ENCODE measurements around the gene RERE. TPM values are rescaled to one million over a fixed set of nuclear protein-coding genes. Genes with fewer than 3 reads are reported as not detected.

Gene RERE
- total RNA-seq, 1 donor: 55.0 TPM

DNA sequence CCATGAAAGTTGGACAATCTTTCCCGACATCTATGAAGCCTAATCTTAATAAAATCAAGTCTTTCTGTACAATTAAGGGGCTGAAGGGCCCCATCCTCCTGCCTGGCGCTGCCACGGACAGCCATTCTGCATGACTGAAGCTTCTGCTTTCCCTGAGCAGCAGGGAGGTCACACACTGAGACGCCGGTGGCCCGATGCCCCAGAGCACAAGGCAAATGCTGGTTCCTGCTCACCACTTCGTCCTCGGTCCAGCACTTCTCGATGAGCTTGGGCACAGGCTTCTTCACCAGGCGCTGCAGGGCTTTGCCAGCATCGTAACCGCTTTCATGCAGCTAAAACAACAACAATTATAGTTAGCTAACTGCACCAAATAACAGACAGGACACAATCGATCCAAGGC, 351.7 kb downstream of the RERE start:
- Histone ChIP-seq H3K4me2 (ENCODE audit: insufficient read depth, low read length) (no peak overlapping the region), H3K36me3 (ENCODE audit: insufficient read depth, low read length) (no peaks in the 10 kb centered on the region), H3K79me2 (ENCODE audit: insufficient read depth, low read length) (peaks cover 5% of the 10 kb centered on the region), H4K20me1 (ENCODE audit: insufficient read depth, low read length) (no peaks in the 10 kb centered on the region), H2AFZ (ENCODE audit: low read length) (no peak overlapping the region), H3K27ac (ENCODE audit: low read depth, low read length) (no peak overlapping the region), H3K27me3 (ENCODE audit: insufficient read depth, low read length) (no peaks in the 10 kb centered on the region), H3K4me3 (ENCODE audit: insufficient read depth, low read length) (no peak overlapping the region), H3K9me3 (ENCODE audit: low read depth, low read length) (no peaks in the 10 kb centered on the region), H3K4me1 (ENCODE audit: insufficient read depth, low read length) (peaks cover 12% of the 10 kb centered on the region)
- DNase-seq (ENCODE audit: insufficient read length, low spot score, missing footprints): no peak
- TF ChIP-seq, protein P1, sequence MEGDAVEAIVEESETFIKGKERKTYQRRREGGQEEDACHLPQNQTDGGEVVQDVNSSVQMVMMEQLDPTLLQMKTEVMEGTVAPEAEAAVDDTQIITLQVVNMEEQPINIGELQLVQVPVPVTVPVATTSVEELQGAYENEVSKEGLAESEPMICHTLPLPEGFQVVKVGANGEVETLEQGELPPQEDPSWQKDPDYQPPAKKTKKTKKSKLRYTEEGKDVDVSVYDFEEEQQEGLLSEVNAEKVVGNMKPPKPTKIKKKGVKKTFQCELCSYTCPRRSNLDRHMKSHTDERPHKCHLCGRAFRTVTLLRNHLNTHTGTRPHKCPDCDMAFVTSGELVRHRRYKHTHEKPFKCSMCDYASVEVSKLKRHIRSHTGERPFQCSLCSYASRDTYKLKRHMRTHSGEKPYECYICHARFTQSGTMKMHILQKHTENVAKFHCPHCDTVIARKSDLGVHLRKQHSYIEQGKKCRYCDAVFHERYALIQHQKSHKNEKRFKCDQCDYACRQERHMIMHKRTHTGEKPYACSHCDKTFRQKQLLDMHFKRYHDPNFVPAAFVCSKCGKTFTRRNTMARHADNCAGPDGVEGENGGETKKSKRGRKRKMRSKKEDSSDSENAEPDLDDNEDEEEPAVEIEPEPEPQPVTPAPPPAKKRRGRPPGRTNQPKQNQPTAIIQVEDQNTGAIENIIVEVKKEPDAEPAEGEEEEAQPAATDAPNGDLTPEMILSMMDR (IDR thresholded peaks at IDR 0.05; ENCODE audit: extremely low read depth, low read depth, low read length): no peak

DNA sequence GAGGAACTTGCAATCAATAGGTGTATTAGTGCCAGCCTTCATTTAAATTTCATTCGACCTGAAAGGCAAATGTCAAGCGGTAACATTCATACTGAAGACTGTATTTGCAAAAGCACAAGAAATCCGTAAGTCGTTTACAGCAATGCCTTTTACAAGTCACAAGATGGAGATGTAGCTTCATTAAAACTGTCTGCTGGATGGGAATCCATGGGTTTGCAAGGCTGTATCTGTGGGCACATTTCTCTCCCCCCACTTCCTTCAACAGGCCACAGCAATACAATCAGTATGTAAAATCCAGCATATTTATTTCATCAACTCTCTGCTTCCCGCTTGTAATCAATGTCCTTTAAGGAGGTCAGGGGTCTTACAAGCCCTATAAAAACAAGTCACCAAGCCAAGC, 352.4 kb downstream of the RERE start:
- Histone ChIP-seq H3K36me3 (ENCODE audit: insufficient read depth, low read length) (no peaks in the 10 kb centered on the region), H3K27me3 (ENCODE audit: insufficient read depth, low read length) (no peaks in the 10 kb centered on the region), H2AFZ (ENCODE audit: low read length) (no peak overlapping the region), H3K79me2 (ENCODE audit: insufficient read depth, low read length) (peaks cover 7% of the 10 kb centered on the region), H3K9me3 (ENCODE audit: low read depth, low read length) (no peaks in the 10 kb centered on the region), H3K27ac (ENCODE audit: low read depth, low read length) (no peak overlapping the region), H3K4me2 (ENCODE audit: insufficient read depth, low read length) (no peak overlapping the region), H4K20me1 (ENCODE audit: insufficient read depth, low read length) (no peaks in the 10 kb centered on the region), H3K4me3 (ENCODE audit: insufficient read depth, low read length) (no peak overlapping the region), H3K4me1 (ENCODE audit: insufficient read depth, low read length) (peaks cover 12% of the 10 kb centered on the region)
- DNase-seq (ENCODE audit: insufficient read length, low spot score, missing footprints): no peak
- TF ChIP-seq, protein P1 (IDR thresholded peaks at IDR 0.05; ENCODE audit: extremely low read depth, low read depth, low read length): no peak

- TF ChIP-seq, protein P1 (IDR thresholded peaks at IDR 0.05; ENCODE audit: extremely low read depth, low read depth, low read length): no peak
Observed at GRCh38 chr1:8464377-8464776, 353.1 kb downstream of the RERE start.

DNA sequence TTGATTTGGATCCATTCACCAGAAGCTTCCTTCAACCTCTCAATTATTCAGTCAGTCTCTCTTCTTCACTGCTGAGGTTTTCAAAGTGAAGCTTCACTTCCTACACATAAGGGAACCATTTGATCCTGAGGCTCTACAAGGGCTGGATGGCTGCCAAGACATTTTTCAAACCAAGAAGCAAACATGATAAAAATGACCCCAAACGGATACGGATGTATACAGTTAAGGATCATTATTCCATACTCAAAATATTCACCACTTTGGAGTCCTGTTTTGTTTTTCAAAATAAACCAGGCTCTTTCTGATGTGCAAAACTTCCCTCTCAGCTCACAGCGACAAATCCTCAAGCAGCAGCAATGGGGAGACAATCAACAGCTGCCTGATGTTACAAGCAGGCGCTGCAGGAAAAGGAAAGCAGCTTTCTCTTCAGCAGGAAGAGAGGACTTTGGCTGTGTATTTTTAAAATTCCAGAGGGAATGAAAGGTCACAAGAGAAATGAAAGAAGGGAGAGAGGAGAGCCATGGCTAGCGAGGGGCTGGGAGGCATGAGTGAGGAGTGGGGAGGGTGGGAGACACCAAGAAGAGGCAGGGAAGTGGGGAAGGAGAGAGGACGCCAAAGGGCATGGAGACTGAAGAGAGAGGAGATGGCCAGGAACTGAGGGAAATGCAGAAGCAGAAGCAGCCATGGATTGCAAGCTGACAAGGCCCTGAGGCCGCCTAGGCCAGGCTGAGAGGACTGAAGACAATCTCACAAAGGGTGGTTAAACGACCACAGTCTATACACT, 354.1 kb downstream of the RERE start:
- H3K36me3 ChIP-seq (ENCODE audit: insufficient read depth, low read length): no peaks in the 10 kb centered on the region
- TF ChIP-seq, protein P1 (IDR thresholded peaks at IDR 0.05; ENCODE audit: extremely low read depth, low read depth, low read length): no peak
- H3K4me3 ChIP-seq (ENCODE audit: insufficient read depth, low read length): peak overlapping the region; percentile 37
- H3K79me2 ChIP-seq (ENCODE audit: insufficient read depth, low read length): peaks cover 13% of the 10 kb centered on the region
- peak; percentile 84 for DNase-seq (ENCODE audit: insufficient read length, low spot score, missing footprints)
- no peaks in the 10 kb centered on the region for H4K20me1 ChIP-seq (ENCODE audit: insufficient read depth, low read length)
- peaks cover 12% of the 10 kb centered on the region for H3K4me1 ChIP-seq (ENCODE audit: insufficient read depth, low read length)
- peak overlapping the region; percentile 49 for H2AFZ ChIP-seq (ENCODE audit: low read length)
- H3K4me2 ChIP-seq (ENCODE audit: insufficient read depth, low read length): peak overlapping the region; percentile 63
- peak overlapping the region; percentile 62 for H3K27ac ChIP-seq (ENCODE audit: low read depth, low read length)
- H3K9me3 ChIP-seq (ENCODE audit: low read depth, low read length): no peaks in the 10 kb centered on the region
- H3K27me3 ChIP-seq (ENCODE audit: insufficient read depth, low read length): no peaks in the 10 kb centered on the region

More at GRCh38 chr1:8464377-8464776, 353.1 kb downstream of the RERE start:
- Histone ChIP-seq H4K20me1 (ENCODE audit: insufficient read depth, low read length) (no peaks in the 10 kb centered on the region), H3K9me3 (ENCODE audit: low read depth, low read length) (no peaks in the 10 kb centered on the region), H3K79me2 (ENCODE audit: insufficient read depth, low read length) (peaks cover 9% of the 10 kb centered on the region), H3K36me3 (ENCODE audit: insufficient read depth, low read length) (no peaks in the 10 kb centered on the region), H3K27me3 (ENCODE audit: insufficient read depth, low read length) (no peaks in the 10 kb centered on the region), H3K4me1 (ENCODE audit: insufficient read depth, low read length) (peaks cover 12% of the 10 kb centered on the region), H3K4me3 (ENCODE audit: insufficient read depth, low read length) (no peak overlapping the region), H3K27ac (ENCODE audit: low read depth, low read length) (no peak overlapping the region), H2AFZ (ENCODE audit: low read length) (no peak overlapping the region), H3K4me2 (ENCODE audit: insufficient read depth, low read length) (no peak overlapping the region)
- DNase-seq (ENCODE audit: insufficient read length, low spot score, missing footprints): no peak

Measured in osteoblast (primary cell).